Activated naive CD4-positive, alpha-beta T cell (primary cell): Measurements from ENCODE around the gene MSX2.
"Not testable (repeated sequence)": the region's sequence is repeated elsewhere in the genome, so short reads cannot be mapped to it uniquely, and the experiment has no call there.

ENCODE experiments used
- DNase-seq, 4 experiments: peaks; one replicate each; lab custom pipeline; 2025; lab: John Stamatoyannopoulos, UW

Gene MSX2

DNA sequence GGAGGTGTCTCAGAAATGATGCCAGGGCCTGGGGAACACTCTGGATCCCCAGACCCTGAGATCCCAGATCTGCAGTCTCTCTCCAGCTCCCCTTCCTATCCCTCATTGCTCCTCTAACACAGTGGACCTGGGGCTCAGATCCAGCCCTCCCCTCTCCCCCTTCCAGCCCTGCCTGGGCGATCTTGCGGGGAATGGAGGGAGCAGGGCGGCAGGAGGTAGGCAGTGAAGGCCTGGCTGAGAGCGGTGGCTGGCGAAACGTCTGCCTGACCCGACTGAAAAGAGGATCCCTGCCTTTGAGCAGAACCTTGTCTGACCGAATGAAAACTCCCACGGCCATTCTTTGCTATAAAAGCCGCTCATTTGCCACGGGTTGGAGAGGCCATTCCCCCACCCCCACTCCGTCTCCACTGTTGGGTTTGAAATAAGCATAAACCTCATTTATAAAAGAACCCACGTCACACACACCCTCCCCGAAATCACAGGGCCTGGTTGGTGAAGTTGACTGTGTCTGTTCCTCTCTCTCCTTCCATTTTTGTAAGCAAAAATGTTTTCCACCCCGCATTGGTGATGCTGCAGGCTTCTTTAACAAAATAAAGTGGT, 8.8 kb downstream of the MSX2 start:
- no peak for DNase-seq

DNA sequence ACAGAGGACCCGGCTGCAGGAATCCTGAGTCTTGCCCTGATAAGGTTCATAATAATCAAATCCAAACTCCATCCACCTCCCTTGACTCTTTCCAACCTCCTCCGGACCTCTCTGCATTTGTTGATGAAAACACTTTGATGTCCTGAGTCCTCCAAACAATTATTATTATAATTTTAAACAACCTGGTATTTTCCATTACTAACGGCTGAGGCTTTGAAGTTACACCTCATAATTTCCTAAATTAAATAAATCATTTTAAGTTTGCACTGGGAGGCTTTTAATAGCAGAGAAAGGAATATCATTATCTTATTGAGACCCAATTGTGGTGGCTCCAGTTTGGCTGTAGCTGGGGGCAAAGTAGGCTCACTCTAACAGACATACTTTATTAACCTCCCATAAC, 9.5 kb downstream of the MSX2 start:
- DNase-seq, result no peak

DNA sequence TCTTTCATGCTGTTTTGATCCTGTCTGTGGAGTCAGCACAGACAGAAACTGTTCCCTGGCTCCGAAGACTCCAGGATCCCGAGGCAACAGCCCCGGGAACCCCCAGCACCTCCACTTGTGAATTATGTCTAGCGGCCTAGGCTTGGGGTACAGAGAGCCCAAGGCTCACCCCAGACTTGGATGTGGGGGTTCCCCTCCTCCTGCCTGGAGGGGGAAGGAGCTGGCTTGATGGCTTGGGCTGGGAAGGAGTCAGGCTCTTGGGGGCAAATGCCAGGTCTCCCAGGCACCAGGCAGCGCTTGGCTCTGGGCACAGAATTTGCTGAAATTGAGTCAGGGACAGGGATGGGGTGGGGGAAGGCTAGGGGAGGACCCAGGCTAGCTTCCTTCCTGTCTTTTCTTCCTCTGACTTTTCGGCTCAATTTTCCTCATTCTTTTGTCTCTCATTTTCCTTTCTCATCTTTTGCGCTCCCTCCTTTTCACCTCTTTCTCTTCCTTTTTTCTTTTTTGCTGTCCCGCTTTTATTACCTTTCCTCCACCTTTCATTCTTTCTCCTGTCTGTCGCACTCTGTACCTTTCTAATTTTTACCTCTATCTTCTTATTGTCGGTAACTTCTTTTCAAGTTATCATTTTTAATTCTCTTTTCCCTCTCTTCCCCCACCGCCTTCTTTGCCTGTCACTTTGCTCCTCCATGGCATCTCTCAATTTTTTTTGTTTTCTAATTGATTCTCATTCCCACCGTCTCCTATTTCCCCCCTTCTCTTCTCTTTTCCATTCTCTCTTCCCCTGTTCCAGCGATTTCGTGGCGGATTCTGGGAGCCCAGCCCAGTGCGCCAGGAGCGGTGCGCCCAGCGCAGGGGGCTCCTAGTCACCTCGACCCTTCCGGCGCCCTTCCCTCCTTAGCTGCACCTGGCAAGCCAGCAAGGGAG, 10.5 kb downstream of the MSX2 start:
- no peak for DNase-seq

DNA sequence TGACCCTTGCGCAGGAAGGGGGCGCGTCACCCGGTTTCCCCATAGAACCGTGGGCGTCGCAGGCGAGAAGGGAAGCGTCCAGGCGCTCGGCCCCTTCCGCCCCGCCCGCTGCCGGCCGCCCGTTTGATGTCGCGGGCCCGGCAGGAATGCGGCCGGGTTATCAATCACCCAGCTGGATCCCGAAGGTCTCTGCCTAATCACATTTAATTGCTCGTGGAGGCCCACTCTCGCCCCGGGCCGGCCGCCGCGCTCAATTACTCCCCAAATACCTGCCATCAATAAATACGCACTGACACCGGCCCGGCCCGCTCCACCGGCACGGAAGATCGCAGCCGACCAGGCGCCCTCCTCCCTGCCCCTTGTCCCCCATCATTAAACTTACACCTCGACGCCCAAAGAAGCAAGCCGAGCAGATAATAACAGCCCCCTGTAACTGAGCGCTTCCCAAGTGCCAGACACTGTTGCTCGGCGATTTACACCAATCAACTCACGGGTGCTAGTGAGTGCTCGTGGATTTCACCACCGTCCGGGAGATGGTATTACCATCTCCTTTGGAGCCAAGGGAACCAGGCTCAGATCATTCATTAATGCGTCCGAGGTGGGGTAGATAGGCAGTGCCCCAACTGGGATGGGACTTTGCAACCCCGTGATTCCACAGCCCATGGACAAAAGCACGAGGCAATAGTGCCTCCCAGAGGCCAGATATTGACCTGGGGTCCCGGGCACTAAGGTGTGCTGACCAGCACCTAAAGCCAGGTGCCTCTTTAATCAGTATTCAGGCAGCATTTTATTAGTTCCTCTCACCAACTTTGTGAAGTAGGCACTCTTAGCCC, 11.3 kb downstream of the MSX2 start:
- no peak for DNase-seq

DNA sequence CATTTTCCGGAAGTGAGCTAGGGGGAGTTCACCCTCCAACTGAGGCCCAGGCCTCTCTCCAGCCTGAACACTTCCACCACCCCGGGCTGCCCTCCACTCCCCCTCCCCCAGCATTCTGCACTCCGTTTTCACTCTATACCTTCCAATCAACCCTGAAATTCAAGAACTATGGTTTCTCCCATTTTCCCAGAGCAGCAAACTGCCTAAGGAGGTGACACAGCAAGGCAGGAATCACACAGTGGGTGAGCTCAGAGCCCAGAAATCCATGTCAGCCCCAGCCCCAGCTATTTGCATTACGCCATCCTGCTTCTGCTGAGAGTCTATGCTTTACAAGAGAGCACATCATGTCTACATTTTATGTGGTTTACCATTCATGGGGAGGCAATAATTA, 11.9 kb downstream of the MSX2 start:
- no peak for DNase-seq

DNA sequence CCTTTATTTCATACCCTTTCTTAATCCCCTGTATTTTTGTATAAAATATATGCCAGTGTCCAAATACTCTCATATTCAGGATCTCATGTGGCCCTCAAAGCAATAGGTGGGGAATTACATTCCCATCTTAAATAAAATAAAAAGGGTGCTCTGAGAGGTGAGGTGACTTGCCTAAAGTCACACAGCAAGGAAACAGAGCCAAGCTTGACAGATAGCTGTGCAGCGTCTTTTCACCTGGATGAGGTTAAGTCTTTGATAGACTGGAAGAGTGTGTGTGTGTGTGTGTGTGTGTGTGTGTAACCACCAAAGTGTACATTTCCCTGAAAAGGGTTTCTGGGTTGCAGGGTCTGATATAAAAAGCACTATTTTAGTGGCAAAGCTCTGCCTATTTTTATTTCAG, 12.4 kb downstream of the MSX2 start:
- DNase-seq, result no peak

DNA sequence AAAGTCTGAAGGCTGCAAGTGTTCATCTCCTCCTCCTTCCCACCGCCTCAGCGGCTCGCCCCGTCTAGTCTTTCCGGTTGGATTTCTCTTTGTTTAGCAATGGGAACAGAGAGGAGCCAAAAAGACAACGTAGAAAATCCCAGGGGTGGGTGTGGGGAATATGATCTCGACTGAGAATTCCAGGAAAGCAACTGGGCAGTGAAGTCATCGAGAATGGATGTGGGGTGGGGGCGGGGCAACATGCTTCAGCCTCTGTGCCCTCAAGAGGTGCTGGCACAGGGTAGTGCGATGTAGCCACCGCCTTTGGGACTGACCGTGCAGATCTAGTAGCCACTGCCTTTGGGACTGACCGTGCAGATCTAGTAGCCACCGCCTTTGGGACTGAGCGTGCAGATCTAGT, 12.9 kb downstream of the MSX2 start:
- no peak for DNase-seq

DNA sequence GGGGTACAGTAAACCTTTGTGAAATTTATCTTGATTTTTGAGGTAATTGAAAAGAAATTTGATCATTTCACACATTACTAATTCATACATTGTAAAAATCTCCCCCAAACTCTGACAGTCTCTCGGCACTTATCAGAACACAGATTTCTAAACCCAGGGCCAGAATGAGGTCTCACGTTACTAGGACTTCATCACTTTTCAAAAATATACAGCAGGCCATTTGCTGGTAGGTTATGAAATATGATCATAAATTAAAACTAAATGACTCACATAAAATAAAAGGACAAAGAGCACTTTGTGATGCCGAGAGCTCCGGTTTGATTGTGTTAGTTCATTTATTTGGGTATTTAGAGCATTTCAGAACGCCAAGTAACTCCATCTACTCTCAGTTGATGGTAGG, 17.0 kb downstream of the MSX2 start:
- DNase-seq, result no peak

DNA sequence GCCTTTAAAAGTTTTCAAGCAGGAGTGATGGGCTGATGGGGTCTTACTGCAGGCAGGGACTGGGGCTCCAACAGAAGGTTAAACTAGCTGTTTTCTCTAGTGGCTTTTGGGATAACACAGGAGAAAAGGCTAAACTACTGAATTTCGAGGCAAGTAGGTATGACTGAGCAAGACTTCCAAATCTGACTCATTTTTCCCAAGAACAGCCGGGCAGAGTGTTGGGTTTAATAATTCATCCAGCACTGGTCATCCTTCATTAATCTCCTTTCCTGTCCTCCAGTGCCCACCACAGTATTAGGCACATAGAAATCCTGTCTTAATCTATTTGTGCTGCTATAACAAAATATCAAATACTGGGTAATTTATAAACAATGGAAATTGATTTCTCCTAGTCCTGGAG, 20.5 kb downstream of the MSX2 start:
- DNase-seq, result no peak

DNA sequence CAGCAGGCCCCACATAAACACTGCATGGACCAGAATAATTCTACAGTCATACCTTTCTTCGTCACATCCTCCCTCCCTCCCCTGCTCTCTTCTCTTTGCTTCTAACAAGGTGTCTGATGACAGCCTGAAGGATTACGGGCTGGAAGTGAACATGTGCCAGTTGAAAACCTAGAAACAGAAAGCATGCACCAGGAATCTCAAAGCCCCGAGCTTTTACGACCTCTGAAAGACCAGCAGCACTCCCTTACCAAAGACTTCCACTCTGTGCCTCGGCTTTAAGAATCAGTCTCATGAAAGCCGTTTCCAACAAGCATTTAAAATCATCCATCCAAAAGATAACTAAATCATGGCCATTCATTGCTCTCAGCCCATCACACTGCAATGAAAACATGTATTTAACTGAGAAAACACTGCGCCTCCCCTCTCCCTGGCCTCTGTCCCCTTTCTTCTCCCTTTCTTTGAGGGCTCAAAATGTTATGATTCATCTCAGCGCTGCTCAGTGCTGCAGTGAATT, 21.3 kb downstream of the MSX2 start:
- no peak for DNase-seq

DNA sequence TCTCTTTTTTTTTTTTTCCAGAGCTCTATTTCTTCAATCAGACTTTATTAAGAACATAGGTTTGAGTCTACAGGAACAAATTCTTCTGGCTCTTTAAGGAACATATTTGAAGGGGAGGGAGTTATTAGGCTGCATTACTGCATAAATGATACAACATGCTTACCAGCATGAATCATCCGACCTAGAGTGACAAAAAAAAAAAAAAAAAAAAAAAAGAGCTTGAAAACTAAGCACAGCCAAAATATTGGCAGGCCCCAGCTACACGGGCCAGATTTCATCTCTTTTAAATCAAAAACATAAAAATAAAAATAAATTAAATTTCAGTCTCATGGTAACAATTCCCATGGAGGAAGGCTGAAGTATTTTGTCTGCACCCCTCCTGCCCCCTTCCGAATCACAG, 26.3 kb downstream of the MSX2 start:
- DNase-seq, result no peak

DNA sequence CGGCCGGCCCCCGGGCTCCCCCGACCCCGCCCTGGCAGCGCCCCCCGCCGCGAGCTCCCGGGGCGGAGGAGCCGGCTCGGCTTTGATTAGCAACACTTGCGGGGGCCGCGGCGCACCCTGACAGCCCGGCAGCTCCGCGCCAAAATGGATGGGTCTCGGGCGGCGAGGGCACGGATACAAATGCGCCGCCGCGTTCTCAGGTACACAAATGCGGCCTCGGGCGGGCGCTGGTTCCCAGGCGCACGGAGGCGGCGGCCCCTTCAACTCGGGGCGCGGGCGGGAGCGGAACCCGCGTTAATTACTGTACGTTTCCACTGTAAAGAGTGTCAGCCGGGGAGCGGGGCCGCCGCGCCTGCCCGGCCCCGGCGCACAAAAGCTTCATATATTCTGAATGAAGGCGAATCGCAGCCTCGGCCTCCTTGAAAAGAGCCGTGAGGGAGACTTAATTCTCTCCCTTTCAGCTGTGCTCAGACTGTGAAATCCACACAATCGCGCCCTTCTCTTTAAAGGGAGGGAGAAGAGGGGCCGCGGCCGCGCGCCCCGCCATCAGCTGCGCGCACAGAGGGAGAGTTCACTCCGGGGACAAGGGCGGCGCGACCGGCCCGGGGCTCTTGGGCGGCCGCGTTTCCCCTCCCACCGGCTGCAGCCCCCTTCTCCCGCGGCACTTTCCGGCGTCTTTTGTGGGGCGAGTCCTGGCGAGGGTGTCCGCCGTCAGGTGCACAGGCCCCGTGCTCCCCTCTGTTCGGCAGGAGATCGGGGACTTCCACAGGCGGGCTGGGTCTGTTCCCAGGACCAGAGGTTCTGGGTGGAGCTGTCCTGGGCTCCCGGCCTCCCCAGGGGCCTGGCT, 27.0 kb downstream of the MSX2 start:
- DNase-seq, result no peak

DNA sequence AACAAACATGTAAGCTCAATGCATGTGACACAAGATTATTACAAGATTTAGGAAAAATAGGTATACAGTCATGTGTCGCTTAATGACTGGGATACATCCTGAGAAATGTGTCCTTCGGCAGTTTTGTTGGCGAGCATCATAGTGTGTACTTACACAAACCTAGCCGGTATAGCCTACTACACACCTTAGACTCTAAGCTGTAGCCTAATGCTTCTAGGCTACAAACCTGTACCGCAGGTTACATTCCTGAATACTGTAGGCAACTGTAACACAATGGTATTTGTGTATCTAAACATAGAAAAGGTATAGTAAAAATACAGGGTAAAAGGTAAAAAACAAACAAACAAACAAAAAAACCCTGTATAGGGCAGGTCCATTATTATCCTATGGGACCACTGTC, 27.7 kb downstream of the MSX2 start:
- DNase-seq, result no peak

DNA sequence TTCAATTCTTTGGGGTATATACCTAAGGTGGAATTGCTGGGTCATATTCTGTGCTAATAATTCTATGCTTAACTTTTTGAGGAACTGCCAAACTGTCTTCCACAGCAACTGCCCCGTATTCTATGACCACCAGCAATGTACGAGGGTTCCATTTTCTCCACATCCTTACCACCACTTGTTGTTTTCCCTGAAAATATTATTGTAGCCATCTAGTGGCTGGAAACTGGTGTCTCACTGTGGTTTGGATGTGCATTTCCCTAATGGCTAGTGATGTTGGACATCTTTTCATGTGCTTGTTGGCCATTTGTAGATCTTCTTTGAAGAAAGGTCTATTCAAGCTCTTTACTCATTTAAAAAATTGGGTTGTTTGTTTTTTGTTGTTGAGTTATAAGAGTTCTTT, 30.7 kb downstream of the MSX2 start:
- no peak for DNase-seq

DNA sequence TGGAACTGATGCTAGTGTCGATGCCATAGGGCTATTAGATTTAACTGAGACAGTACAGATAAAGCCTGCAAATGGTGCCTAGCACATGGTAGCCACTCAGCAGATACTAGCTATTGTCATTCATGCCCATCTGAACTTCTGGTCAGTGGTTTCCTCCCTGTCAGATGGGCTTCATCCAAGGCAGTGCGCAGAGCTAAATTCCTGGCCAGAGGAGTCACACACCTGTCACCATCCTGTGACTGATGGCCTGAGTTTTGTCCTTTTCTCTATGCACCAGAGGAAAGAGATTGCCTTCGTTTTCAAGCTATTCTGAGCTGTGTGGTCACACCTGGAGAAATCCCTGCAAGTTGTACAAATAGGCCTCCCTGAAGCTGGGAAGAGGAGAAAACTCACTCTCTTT, 34.7 kb downstream of the MSX2 start:
- DNase-seq, result no peak

DNA sequence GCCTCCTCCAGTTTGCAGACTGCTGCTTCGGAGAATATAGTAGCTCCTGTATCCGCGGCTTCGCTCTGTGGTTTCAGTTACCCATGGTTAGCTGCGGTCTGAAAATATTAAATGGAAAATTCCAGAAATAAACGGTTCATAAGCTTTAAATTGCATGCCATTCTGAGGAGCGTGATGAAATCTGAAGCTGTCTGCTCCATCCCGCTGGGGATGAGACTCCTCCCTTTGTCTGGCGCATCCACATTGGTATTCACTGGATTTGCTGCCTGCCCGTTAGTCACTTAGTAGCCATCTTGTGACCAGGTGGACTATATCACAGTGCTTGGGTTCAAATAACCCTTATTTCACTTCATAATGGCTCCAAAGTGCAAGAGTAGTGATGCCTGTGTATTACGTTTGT, 36.3 kb downstream of the MSX2 start:
- DNase-seq, result no peak

DNA sequence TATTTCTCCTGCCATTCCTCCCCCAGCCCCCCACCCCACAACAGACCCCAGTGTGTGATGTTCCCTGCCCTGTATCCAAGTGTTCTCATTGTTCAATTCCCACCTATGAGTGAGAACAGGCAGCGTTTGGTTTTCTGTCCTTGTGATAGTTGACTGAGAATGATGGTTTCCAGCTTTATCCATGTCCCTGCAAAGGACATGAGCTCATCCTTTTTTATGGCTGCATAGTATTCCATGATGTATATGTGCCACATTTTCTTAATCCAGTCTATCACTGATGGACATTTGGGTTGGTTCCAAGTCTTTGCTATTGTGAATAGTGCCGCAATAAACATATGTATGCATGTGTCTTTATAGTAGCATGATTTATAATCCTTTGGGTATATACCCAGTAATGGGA, 37.0 kb downstream of the MSX2 start:
- DNase-seq, result not testable (repeated sequence)

DNA sequence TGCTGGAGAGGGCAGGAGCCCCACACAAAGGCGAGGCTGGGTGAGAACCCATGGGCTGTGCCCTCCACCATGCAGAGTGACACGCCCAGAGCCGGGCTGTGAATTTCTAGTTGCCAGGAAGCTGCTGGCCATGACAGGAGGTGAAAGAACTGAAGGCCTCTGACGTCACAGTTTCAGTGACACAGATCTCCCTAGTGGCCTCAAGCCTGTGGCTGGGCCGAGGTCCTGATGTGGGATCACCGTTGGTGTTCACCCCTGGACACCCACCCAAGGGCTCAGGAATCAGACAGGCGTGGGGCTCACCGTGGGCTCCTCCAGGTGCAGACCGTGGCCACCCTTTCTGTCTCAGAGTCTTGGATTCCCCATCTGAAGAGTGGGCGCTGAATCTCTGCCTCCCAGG, 39.9 kb downstream of the MSX2 start:
- no peak for DNase-seq

DNA sequence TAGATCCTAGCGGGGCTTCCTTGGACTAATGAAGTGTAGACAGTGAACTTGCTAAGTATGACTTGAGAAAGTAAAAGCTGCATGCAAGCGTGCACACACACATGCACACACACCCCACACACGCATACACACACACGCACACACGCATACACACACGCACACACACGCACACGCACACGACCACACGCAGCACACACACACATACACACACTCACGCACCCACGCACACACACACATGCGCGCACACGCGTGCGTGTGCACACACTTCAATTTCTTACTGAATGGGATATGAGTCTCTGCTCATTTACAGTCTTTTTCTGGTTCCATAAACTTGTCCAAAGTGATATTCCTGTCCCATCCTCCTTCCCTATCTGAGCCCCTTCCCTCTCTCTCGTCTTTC, 41.2 kb downstream of the MSX2 start:
- DNase-seq, result no peak

DNA sequence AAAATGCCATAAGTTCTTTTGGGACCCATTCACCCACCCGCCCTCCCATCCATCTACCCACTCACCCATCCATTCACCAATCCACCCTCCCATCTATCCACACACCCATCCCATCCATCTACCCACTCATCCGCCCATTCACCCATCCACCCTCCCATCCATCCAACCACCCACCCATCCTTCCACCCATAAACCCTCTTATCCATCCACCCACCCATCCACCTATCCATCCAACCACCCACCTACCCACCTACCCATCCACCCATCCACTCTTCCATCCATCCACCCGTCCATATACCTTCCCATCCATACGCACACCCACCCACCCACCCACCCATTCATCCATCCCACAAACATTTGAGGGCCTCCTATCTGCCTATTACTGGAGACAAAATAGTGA, 43.3 kb downstream of the MSX2 start:
- no peak for DNase-seq

DNA sequence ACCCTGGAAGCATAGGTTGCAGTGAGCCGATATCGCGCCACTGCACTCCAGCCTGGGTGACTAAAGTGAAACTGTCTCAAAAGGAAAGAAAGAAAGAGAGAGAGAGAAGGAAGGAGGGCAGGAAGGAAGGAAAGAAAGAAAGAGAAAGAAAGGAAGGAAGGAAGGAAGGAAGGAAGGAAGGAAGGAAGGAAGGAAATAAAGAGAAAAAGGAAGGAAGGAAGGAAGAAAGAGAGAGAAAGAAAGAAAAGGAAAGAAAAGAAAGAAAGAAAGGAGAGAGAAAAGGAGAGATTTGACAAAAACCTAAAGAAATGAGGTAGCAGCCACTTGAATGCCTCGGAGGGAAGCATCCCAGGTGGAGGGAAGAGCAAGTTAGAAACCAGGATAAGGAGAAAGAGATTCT, 44.6 kb downstream of the MSX2 start:
- DNase-seq, result no peak

DNA sequence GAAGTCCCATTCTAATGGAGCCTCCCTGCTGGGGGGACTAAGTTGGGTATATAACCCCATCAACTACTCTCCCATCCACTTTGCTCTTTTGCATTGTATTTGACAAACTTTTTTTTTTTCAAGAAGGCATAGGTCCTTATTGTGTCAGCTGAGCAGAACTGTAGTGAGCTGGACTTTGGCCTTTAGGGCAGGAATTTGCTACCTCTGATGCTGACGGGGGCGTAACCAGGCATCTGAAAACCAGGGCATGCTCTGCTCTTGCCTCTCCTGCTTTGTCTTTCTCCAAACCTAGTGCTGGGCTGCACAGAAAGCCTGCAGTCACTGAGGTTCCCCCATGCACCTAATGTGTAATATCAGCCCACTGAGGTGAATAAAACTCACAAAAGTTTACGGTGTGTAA, 49.0 kb downstream of the MSX2 start:
- DNase-seq, result no peak
